EL (cell line): ENCODE results near the gene CCSER1.

Source experiments
- DNase-seq: peaks from one replicate; pipeline ENCODE4 v3.0.0-alpha.2; 2016

Gene CCSER1

GRCh38 chr4:90127223-90127705, at the start of gene CCSER1:
Gene CCSER1 (plus strand): TSS chr4:90127394.
- no peak for DNase-seq

- no peak for DNase-seq
These were observed 48.8 kb upstream of the CCSER1 start for GRCh38 chr4:90078440-90078839.

GRCh38 chr4:90080116-90080515, 47.1 kb upstream of the CCSER1 start:
- DNase-seq = no peak

- no peak for DNase-seq
These were observed 45.6 kb upstream of the CCSER1 start for GRCh38 chr4:90081432-90082144.

- no peak for DNase-seq
These were observed 44.7 kb upstream of the CCSER1 start for GRCh38 chr4:90082449-90082848.

GRCh38 chr4:90084277-90084966, 42.8 kb upstream of the CCSER1 start:
- DNase-seq = no peak

GRCh38 chr4:90084967-90085295, 42.3 kb upstream of the CCSER1 start:
- no peak for DNase-seq

- DNase-seq = no peak
These were observed 33.7 kb upstream of the CCSER1 start for GRCh38 chr4:90093526-90093925.

GRCh38 chr4:90095000-90095399, 32.2 kb upstream of the CCSER1 start:
- no peak for DNase-seq

- no peak for DNase-seq
These were observed 27.4 kb upstream of the CCSER1 start for GRCh38 chr4:90099812-90100211.

- no peak for DNase-seq
These were observed 23.2 kb upstream of the CCSER1 start for GRCh38 chr4:90103991-90104390.

- no peak for DNase-seq
These were observed 21.9 kb upstream of the CCSER1 start for GRCh38 chr4:90105274-90105673.

GRCh38 chr4:90112715-90113114, 14.5 kb upstream of the CCSER1 start:
- DNase-seq = no peak

- no peak for DNase-seq
These were observed 13.2 kb upstream of the CCSER1 start for GRCh38 chr4:90113881-90114457.

GRCh38 chr4:90118527-90119195, 8.5 kb upstream of the CCSER1 start:
- DNase-seq = no peak

GRCh38 chr4:90120037-90120436, 7.2 kb upstream of the CCSER1 start:
- no peak for DNase-seq

- DNase-seq = no peak
These were observed 6.4 kb upstream of the CCSER1 start for GRCh38 chr4:90120815-90121214.

GRCh38 chr4:90121676-90122354, 5.4 kb upstream of the CCSER1 start:
- DNase-seq = no peak

- DNase-seq = no peak
These were observed 4.8 kb upstream of the CCSER1 start for GRCh38 chr4:90122355-90122748.

GRCh38 chr4:90124276-90124675, 2.9 kb upstream of the CCSER1 start:
- DNase-seq = no peak

- no peak for DNase-seq
These were observed 389 bp upstream of the CCSER1 start for GRCh38 chr4:90126805-90127204.

GRCh38 chr4:90127706-90128345, 632 bp downstream of the CCSER1 start:
- DNase-seq = no peak
